Smooth muscle cell (in vitro differentiated cells): ENCODE results near the gene WAC. TPM values are rescaled to one million over a fixed set of nuclear protein-coding genes. Genes with fewer than 3 reads are reported as not detected.
A peak's percentile ranks its signal among the peaks of the same experiment; 100 is the strongest.
"Not testable (repeated sequence)": the region's sequence is repeated elsewhere in the genome, so short reads cannot be mapped to it uniquely, and the experiment has no call there.

Experiments
- DNase-seq: peaks from one replicate; lab custom pipeline; 2025; ENCODE audit not compliant: unreplicated experiment; lab: John Stamatoyannopoulos, UW
- H2AFZ ChIP-seq: fragments of 200-600 bp; sonication (generic); 2 replicates; pipeline ENCODE4 v1.6.0; 2016; ENCODE audit warnings: antibody characterized with exemption, low read depth, mild to moderate bottlenecking
- H3F3A ChIP-seq: fragments of 200-600 bp; sonication (generic); 2 replicates; pipeline ENCODE4 v1.6.0; 2017; ENCODE audit warnings: antibody characterized with exemption, low read depth
- H3K27ac ChIP-seq: fragments of 200-600 bp; sonication (generic); 2 replicates; pipeline ENCODE4 v1.5.1; 2016; ENCODE audit warnings: low read depth, mild to moderate bottlenecking
- H3K27me3 ChIP-seq: fragments of 200-600 bp; sonication (generic); 2 replicates; pipeline ENCODE4 v1.6.1; 2016; ENCODE audit warnings: low read depth, mild to moderate bottlenecking
- H3K36me3 ChIP-seq: fragments of 200-600 bp; sonication (generic); 2 replicates; pipeline ENCODE4 v1.5.1; 2016; ENCODE audit warnings: low read depth
- H3K4me1 ChIP-seq: fragments of 200-600 bp; sonication (generic); 2 replicates; pipeline ENCODE4 v1.5.1; 2016; ENCODE audit warnings: low read depth
- H3K4me2 ChIP-seq: fragments of 200-600 bp; sonication (generic); 2 replicates; pipeline ENCODE4 v1.6.0; 2016; ENCODE audit warnings: mild to moderate bottlenecking
- H3K4me3 ChIP-seq: fragments of 200-600 bp; sonication (generic); 2 replicates; pipeline ENCODE4 v1.5.1; 2016; ENCODE audit warnings: mild to moderate bottlenecking
- H3K79me2 ChIP-seq: fragments of 200-600 bp; sonication (generic); 2 replicates; pipeline ENCODE4 v1.6.0; 2016; ENCODE audit warnings: low read depth, mild to moderate bottlenecking
- H3K9ac ChIP-seq: fragments of 200-600 bp; sonication (generic); 2 replicates; pipeline ENCODE4 v1.6.0; 2016; ENCODE audit warnings: low read depth
- H3K9me3 ChIP-seq: fragments of 200-600 bp; sonication (generic); replicated peaks from 2 replicates; pipeline ENCODE4 v1.5.1; 2016; ENCODE audit warnings: low read depth
- H4K20me1 ChIP-seq: fragments of 200-600 bp; sonication (generic); 2 replicates; pipeline ENCODE4 v1.6.0; 2016; ENCODE audit warnings: low read depth
- WGBS: methylation state at CpG from one replicate; pipeline ENCODE4 v1.1.7; 2016; ENCODE audit warnings: low lambda C conversion rate; 5-methylcytosine and 5-hydroxymethylcytosine counted together
- polyA plus RNA-seq: library from polyadenylated mRNA; unstranded; fragments of >200 nt; fragmentation: Nextera tagmentation; extraction: Ambion mirVana; gene quantifications from 2 replicates; pipeline ENCODE4 v1.2.1, GENCODE V29; 2016
- total RNA-seq: library from RNA; depleted of rRNA; stranded (reverse); fragments of >200 nt; gene quantifications from 2 replicates; pipeline ENCODE4 v1.2.3, GENCODE V29; 2014
- TF ChIP-seq, protein P1 (sequence below): fragments of 200-600 bp; sonication (generic); IDR thresholded peaks from 2 replicates; pipeline ENCODE4 v1.5.1; 2017; ENCODE audit warnings: borderline replicate concordance, mild to moderate bottlenecking, antibody characterized with exemption; ENCODE audit not compliant: insufficient read depth, poor library complexity, severe bottlenecking

Gene WAC, protein sequence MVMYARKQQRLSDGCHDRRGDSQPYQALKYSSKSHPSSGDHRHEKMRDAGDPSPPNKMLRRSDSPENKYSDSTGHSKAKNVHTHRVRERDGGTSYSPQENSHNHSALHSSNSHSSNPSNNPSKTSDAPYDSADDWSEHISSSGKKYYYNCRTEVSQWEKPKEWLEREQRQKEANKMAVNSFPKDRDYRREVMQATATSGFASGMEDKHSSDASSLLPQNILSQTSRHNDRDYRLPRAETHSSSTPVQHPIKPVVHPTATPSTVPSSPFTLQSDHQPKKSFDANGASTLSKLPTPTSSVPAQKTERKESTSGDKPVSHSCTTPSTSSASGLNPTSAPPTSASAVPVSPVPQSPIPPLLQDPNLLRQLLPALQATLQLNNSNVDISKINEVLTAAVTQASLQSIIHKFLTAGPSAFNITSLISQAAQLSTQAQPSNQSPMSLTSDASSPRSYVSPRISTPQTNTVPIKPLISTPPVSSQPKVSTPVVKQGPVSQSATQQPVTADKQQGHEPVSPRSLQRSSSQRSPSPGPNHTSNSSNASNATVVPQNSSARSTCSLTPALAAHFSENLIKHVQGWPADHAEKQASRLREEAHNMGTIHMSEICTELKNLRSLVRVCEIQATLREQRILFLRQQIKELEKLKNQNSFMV
- total RNA-seq: 97.5 and 121 TPM in 2 replicates
- 52.2 and 78.4 TPM in 2 replicates for polyA plus RNA-seq

DNA sequence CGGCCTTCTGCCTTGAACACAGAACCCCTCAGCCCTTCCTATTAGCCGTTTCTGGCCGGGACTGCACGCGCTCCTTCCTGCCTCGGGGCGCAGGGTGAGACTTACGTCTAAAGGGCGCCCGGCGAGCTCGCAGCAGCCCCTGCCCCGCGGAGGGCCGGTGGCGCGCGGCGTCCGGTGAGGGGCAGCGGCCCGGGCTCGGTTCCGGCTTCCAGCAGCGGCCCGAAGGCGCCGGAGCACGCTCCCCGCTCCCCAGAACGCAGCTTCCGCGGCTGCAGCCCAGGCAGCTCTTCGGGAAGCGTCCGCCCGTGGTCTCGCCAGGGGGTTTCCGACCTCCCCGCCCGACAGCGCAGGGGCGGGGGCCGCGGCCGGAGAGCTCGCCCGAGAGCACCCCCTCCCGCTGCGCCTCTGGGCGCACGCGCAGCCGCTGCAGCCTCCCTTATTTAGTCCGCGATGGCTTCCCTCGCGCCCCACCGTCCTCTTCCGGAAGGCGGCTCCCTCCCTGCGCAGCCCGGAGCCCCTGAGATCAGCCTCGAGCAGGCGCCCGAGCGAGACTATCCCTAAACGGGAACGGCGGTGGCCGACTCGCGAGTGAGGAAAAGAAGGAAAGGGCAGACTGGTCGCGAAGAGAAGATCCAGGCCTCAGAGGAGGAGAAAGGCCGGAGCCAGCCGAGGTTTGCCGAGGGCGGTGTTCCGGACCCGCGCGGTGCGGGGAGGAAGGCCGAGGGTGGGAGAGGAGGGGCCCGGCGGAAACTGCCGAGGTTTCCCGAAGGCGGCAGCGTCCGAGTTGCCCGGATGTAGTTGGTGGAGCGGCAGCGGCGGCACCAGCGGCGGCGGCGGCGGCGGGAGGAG is at the start of gene WAC:
WAC (plus strand) TSS at position 782 of the 849 bp plus-strand sequence. CDS start 462 bp downstream, outside the sequence.
- WGBS: under 1% methylated on average over 84 of the region's 102 CpGs
- Histone ChIP-seq H2AFZ (peak within 1 kb of the TSS; percentile 52), H3K4me1 (peaks cover 18% of the 10 kb centered on the region), H4K20me1 (peaks cover 59% of the 10 kb centered on the region), H3K4me3 (peak within 1 kb of the TSS; percentile 97), H3K9ac (peak within 1 kb of the TSS; percentile 97), H3K27ac (peak within 1 kb of the TSS; percentile 99), H3F3A (no peaks in the 10 kb centered on the region), H3K4me2 (peak within 1 kb of the TSS; percentile 100), H3K9me3 (no peaks in the 10 kb centered on the region), H3K79me2 (peaks cover 88% of the 10 kb centered on the region), H3K36me3 (peaks cover 12% of the 10 kb centered on the region), H3K27me3 (no peaks in the 10 kb centered on the region)
- TF ChIP-seq, protein P1, sequence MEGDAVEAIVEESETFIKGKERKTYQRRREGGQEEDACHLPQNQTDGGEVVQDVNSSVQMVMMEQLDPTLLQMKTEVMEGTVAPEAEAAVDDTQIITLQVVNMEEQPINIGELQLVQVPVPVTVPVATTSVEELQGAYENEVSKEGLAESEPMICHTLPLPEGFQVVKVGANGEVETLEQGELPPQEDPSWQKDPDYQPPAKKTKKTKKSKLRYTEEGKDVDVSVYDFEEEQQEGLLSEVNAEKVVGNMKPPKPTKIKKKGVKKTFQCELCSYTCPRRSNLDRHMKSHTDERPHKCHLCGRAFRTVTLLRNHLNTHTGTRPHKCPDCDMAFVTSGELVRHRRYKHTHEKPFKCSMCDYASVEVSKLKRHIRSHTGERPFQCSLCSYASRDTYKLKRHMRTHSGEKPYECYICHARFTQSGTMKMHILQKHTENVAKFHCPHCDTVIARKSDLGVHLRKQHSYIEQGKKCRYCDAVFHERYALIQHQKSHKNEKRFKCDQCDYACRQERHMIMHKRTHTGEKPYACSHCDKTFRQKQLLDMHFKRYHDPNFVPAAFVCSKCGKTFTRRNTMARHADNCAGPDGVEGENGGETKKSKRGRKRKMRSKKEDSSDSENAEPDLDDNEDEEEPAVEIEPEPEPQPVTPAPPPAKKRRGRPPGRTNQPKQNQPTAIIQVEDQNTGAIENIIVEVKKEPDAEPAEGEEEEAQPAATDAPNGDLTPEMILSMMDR: no peak
- peak; percentile 98 for DNase-seq

DNA sequence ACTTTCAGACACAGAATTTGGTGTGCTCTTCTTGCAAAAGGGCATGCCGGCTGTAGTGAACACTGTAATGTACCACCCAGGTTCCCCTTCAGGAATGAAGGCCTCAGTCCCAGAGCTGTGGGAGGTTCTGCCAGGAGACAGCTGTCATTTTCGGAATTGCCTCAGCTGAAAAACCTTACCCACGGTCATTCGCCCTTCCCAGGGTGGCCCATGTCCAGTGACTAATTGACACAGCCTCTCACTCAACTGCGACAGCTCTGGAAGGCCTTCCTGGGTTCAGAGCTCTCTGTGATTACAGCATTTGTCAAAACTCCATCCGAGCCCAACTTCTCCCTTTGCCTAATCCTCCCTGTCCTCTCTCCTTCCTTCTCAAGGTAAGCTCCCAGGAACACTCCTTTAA is 43.7 kb upstream of the WAC start:
- H3K4me2 ChIP-seq: no peak overlapping the region
- no peak overlapping the region for H3K4me3 ChIP-seq
- no peaks in the 10 kb centered on the region for H3K79me2 ChIP-seq
- H3K9me3 ChIP-seq: no peaks in the 10 kb centered on the region
- H4K20me1 ChIP-seq: no peaks in the 10 kb centered on the region
- H3K27ac ChIP-seq: no peak overlapping the region
- no peaks in the 10 kb centered on the region for H3F3A ChIP-seq
- no peaks in the 10 kb centered on the region for H3K27me3 ChIP-seq
- H3K36me3 ChIP-seq: no peaks in the 10 kb centered on the region
- 96% methylated on average over 6 of the region's 6 CpGs for WGBS
- H3K4me1 ChIP-seq: no peaks in the 10 kb centered on the region
- no peak overlapping the region for H2AFZ ChIP-seq
- no peak for DNase-seq
- TF ChIP-seq, protein P1: no peak
- H3K9ac ChIP-seq: no peak overlapping the region

DNA sequence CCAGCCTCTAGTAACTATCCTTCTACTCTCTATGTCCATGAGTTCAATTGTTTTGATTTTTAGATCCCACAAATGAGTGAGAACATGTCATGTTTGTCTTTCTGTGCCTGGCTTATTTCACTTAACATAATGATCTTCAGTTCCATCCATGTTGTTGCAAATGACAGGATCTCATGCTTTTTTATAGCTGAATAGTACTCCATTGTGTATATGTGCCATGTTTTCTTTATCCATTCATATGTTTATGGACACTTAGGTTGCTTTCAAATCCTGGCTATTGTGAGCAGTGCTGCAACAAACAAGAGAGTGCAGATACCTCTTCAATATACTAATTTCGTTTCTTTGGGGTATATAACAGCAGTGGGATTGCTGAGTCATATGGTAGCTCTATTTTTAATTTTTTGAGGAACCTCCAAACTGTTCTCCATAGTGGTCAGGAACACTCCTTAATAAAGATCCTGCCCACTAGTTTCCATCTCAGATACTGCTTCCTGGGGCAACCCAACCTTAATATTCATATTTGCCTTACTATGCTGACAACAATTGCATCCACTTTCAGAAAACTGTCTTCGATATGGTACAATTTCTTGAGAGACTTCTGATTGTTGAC is 42.6 kb upstream of the WAC start:
- not testable (repeated sequence) for H3K9ac ChIP-seq, DNase-seq, H2AFZ ChIP-seq, H3K4me1 ChIP-seq, H3K4me3 ChIP-seq, H3K9me3 ChIP-seq, H3F3A ChIP-seq, H3K27me3 ChIP-seq, H4K20me1 ChIP-seq, H3K79me2 ChIP-seq, H3K4me2 ChIP-seq, H3K36me3 ChIP-seq, H3K27ac ChIP-seq
- 92% methylated on average over 2 of the region's 2 CpGs for WGBS
